GM18520 (cell line): Measurements from ENCODE around the gene BORA.
"Not testable (repeated sequence)": the region's sequence is repeated elsewhere in the genome, so short reads cannot be mapped to it uniquely, and the experiment has no call there.

Experiments used
- ATAC-seq: cut with Tn5 transposase; IDR thresholded peaks from one replicate; pipeline ENCODE4 v1.9.1; 2021; ENCODE audit not compliant: unreplicated experiment

Gene BORA

DNA sequence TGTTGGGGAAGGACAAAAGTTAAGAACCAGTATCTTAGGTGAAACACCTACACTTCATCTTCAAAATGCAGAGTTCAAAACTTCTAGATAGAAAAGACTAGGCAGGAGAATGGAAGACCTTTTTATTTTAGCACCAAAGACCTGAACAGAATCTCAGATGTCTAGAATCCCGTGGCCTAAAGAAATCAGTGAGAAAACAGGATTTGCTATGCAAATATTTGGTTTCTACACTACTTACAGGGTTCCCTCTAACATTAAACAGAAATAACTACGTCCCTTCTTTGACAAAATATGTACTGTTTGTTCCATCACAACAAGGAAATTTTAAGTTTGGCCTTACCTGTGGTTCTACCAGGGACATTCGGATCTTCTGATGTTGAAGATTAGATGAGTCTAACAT, 32.5 kb downstream of the BORA start:
- ATAC-seq, result peak; percentile 46

DNA sequence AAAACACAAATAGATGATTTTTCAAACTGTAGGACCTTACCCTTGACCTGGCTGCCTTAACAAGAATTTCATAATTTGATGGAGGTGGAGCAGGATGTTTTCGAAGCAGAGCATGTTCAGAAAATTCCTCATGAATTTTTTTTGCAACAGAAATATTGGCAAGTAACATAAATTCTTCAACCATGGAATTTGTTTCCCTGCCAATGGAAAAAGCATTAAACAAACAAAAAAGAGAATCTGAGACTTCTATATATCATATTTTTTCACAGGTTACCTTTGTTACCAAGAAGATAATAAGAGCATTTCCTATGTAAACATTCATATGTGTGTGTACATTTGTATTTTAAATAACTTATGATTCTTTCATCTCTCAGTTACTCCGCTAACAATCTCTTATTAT, 35.7 kb downstream of the BORA start:
- ATAC-seq, result no peak

DNA sequence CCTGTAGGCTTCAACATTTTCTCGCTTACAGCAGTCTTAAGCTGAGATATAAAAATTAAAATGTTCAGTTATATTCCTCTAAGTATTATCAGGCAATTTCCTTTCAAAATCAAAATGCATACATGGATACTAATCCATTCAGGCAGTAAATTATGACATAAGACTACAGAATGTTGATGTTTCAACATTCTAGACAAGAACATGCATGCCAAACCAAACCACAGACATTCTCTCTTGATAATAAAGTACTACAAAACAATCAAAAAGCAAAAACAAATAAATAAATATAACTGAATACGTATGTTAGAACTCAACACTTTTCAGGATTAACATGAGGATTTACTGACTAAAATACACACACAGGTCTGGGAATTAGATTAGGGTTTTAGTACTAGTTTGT, 46.3 kb downstream of the BORA start:
- ATAC-seq, result no peak

DNA sequence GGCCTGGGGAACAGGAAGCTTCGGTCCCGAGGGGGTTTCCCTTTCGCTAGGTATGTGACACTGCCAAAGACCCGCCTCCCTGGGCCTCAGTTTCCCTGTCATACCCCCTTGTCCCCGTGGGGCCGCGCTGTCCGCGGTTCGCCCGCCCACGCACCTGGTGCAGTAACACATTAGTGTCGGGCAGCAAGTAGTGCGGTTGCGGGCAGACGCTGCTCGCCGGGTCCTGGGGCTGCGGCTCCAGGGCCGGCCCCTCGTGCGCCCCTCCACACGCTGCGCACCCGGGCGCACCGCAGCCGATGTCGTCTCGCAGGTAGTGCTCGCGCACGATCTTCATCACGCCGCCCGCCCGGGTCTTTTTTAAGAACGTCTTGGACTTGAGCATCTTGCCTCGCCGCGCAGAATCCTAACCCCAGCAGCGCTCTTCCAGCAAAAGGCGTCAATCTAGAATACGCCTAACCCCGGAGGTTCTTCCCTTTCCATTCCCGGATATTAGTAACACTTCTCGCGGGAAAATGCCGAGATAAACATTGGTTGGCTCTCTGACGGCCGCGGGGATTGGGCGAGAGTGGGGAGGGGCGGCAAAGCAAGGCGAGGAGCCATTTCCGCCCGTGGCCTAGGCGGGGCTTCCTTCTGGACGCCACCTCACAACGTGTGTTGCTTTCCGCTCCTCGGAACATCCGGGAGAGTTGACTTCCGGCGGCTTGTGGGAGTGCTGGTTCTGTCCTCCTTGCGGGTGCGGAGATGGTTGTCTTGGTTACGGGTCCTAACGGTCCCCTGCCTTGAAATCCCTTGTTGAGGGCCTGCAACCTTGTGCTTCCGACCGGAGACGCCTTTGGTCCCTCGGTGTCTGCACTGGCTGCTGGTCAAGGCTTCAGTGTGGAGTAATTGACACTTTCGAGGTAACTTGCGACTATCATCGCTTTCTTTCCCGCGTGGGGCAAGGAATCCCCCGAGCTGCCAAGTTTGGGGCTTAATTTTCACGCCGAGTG, 54.0 kb downstream of the BORA start, which contains the start of the genes DIS3 and PIBF1:
Gene DIS3, minus strand, starts transcription at position 450 of the 989 bp plus-strand sequence. Its CDS starts 68 bp downstream, at position 382.
Gene PIBF1, plus strand, starts transcription at position 683 of the 989 bp plus-strand sequence. CDS start 1,337 bp downstream, outside the sequence.
- peak; percentile 95 for ATAC-seq

DNA sequence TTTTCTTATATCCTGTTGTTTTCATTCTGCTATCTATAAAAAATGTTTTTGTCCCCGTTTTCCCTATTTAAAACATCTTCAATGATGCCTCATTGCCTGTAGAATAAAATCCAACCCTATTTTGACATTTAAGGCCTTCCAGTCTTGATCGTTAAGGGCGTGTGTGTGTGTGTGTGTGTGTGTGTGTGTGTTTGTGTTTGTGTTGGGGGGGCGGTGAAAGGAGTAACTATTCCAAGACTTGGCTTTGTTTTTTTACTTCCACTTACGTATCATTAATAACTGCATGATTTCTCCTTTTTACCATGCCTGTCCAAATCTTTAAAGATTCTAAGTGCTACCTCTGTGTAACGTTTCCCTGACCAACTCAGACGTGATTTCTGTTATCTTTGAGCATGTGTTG, 55.0 kb downstream of the BORA start:
- ATAC-seq, result no peak

DNA sequence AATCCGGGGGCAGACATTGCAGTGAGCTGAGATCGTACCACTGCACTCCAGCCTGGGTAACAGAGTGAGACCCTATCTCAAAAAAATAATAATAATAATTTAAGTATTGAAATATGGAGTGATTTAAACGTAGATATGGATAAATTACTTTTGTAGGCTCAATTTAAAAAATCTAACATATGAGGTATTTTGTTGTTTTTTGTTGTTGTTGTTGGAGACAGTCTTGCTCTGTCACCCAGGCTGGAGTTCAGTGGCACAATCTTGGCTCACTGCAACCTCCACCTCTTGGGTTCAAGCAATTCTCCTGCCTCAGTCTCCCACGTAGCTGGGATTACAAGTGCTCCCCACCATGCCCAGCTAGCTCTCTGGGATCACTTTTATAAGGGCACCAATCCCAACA, 57.0 kb downstream of the BORA start:
- ATAC-seq, result not testable (repeated sequence)

DNA sequence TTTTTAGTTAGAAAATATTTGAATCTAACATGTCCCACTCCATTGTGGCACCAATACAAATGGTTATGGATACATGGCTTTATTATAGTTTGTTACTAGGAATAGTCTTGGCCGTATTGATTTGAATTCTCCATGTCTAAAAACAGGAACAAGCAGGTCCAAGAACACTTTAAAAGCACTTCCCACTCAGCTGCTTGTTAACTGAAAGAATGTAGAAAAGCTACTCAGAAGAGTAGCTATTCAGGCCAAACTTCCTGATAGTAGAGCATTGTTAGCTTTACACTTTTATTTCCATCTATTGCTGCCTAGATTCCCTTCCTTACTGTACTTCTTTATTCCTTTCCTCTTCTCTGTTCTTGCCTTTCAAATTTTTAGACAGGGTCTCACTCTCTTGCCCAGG, 61.1 kb downstream of the BORA start:
- ATAC-seq, result no peak

DNA sequence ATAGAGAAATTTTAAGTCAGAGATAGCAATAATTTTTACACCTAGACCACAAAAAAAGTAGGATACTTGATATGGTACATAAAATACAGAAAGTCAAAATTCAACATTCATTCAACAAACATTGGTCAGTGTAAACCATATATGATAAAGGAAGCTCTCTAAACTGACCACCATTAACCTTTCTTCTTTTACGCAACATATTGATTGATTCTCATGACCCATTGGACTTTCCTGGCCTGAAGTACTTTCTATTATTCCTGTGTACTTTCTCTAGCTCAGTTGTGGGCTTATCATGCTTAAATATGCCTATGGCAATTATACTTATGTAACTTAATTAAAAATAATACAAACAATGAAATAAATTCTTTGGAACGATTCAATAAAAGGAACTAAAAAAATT, 64.9 kb downstream of the BORA start:
- ATAC-seq, result no peak

DNA sequence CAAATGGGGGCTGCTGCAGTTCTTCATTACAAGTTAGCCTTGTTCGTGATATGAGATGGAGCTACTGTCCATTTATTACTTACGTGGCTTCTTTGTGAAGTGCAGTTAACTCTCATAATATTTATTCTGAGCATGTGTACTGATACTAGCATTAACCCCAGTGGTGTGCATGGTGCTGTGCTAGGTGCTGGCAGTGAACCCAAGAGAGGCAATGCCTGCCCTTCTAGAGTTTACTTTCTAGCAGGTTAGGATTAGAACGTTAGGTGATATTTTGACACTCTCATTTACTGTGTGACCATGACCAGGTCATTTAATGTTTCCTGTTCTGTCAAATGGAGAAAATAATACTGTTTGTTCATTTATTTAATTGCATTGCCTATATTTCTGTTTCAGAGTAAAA, 71.1 kb downstream of the BORA start:
- no peak for ATAC-seq

DNA sequence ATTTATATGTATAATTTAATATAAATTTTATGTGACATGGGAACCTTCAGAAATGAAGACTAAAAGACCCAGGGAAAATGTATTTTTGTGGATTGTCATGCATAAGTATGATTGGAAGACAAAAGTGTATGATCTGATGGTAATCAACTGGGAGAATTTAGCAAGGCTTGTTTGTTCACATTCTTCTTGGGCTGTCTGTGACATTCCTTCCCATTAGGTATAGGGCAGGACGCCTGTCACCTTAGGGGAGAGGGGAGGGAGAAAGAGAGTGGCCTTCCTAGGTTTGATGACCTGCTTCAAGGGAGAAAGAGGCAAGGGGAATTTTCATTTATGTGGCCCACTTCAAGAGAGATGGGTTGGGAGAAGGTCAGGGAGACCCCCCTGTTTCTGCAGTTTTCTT, 76.6 kb downstream of the BORA start:
- ATAC-seq, result no peak
